ENCODE results near the gene SART1.

DNA sequence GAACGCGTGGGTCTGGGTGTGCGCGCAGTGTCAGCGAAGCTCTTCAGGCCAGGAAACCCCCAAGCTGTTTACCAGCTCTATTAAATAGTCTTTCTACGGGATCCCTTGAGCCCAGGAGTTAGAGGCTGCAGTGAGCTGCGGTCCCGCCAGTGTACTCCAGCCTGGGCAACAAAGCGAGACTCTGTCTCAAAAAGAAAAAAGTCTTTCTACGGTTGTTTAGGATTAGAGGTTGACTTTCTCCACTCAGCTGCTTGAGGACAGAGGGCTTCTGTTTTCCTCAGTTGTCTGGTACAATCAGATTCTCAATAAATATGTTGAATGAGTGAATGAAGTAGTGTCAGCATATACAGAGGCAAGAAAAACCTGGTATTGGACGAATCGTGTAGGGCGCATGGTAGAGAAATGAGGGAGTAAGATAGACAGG lies 619 bp downstream of the SART1 start:
- TF ChIP-seq CTCF (IDR thresholded peaks at IDR 0.05) (no peak), POLR2A (IDR thresholded peaks at IDR 0.05) (no peak)
